Testis (tissue), 2 donors: Measurements from ENCODE around the gene ALAS1.

Experiments
- CTCF ChIP-seq, 3 experiments: fragments of 450-650 bp in 2 of 3; fragments of 200-600 bp in 1 of 3; sonication (generic) in 1 of 3; IDR thresholded peaks; one replicate each; pipeline ENCODE4 v1.5.1; 2016 to 2019; ENCODE audit warnings: antibody characterized with exemption in 3 of 3, mild to moderate bottlenecking in 2 of 3, moderate library complexity in 1 of 3
- POLR2A ChIP-seq: fragments of 450-650 bp; IDR thresholded peaks from one replicate; pipeline ENCODE4 v1.6.1; 2017; ENCODE audit warnings: antibody characterized with exemption, mild to moderate bottlenecking, moderate library complexity

GRCh38 chr3:52204337-52205073 is 6.5 kb downstream of the ALAS1 start:
- no peak for TF ChIP-seq POLR2A
- TF ChIP-seq CTCF (IDR thresholded peaks at IDR 0.05): no peak
